NCI-H1092 (cell line): ENCODE results near the gene LOXL3.
"Not testable (repeated sequence)": the region's sequence is repeated elsewhere in the genome, so short reads cannot be mapped to it uniquely, and the experiment has no call there.

Source experiments
- DNase-seq: peaks from one replicate; lab custom pipeline; 2025; lab: John Stamatoyannopoulos, UW

Gene LOXL3

GRCh38 chr2:74489906-74490305, 63.8 kb downstream of the LOXL3 start:
- DNase-seq = no peak

DNA sequence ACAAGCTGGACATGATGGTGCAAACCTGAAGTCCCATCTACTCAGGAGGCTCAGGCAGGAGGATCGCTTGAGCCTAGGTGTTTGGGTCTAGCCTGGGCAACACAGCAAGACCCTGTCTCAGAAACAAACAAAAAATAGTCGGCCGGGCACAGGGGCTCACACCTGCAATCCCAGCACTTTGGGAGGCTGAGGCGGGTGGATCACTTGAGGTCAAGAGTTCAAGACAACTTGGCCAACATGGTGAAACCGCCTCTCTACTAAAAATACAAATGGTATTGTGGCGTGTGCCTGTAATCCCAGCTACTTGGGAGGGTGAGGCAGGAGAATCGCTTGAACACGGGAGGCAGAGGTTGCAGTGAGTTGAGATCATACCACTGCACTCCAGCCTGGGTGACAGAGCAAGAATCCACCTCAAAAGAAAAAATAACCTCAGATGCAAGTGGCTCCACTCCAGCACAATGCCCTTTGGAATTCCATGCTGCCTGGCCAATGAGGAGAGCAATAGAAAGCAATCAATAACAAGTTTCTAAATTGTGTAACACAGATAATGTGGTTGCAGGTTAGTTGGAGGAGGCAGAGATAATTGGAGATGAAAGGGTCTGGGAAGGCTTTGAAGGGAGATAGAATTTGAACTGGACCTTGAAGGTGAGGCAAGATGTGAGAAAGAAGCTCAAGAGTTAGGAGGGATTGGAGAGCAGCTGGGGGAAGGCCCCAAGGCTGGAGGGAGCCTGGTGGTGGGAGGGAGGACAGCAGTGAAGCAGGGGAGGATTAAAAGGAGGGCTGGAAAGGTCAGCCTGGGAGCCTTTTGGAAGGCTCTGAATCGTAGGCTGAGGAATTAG, 64.9 kb downstream of the LOXL3 start:
- no peak for DNase-seq

DNA sequence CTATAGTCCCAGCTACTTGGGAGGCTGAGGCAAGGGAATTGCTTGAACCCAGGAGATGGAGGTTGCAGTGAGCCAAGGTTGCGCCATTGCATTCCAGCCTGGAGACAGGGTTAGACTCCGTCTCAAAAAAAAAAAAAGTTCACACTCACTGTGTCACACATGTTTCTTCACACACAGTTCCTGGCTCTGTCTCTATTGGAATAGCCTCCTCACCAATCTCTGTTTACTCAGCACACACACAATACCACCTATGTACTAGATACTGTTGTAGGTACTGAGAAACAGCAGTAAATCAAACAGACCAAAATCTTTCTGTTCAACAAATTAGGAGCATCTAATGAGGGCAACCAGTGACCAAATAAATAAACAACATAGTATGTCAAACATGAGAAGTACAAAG, 67.6 kb downstream of the LOXL3 start:
- no peak for DNase-seq

GRCh38 chr2:74483675-74484164, 70.0 kb downstream of the LOXL3 start:
- not testable (repeated sequence) for DNase-seq

DNA sequence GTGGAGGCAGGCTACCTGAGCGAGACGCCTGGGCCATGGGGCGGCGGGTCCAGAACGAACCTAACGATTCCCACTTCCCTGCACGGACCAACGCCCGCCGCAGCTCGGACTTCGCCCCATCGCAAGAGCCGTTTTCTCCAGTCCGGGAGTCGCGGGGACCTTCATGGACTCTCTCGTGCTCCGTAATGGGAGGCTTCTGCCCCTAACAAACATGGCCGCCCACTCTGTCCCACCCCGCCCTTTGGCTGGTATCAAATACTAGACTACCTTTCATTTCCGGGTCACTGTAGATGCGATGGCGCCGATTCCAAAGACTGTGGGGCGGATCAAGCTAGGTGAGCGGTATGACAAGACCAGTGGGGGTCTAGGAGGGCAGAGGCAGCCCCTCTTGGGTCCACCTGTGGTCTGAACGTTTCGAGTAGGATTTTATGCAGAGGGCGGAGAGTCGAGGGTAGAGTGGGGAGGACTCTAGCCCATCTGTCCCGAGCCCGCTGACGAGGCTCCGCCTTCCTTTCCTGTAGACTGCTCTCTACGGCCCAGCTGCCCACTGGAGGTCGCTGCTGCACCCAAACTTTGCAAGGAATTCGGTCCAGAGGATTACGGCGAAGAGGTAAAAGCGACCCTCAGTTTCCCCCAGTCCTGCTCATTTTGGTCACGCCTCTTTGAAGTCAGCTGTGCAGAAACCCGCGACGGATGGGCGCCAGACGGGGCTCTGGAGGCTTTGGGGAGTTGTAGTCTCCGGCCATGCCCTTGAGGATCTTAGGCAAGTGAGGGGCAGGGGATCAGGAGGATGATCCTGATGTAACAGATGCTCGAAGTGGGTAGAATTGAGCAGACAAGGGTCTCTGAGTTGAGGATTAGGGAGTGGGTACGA, 70.7 kb downstream of the LOXL3 start, which contains the start of the genes CCDC142 and TTC31:
Gene CCDC142 (minus strand): TSS at position 198 of the 874 bp plus-strand sequence. CDS start 161 bp downstream, at position 37.
Gene TTC31 (plus strand): TSS at position 281 of the 874 bp plus-strand sequence. CDS start 15 bp downstream, at position 296.
- DNase-seq = peak; percentile 87
